HG03280 (cell line): ENCODE data around the gene TNKS2.
"Not testable (repeated sequence)": the region's sequence is repeated elsewhere in the genome, so short reads cannot be mapped to it uniquely, and the experiment has no call there.

Experiments
- ATAC-seq: cut with Tn5 transposase; IDR thresholded peaks from one replicate; pipeline ENCODE4 v1.9.1; 2021; ENCODE audit warnings: mild to moderate bottlenecking, moderate library complexity; ENCODE audit not compliant: unreplicated experiment

TNKS2 gene

DNA sequence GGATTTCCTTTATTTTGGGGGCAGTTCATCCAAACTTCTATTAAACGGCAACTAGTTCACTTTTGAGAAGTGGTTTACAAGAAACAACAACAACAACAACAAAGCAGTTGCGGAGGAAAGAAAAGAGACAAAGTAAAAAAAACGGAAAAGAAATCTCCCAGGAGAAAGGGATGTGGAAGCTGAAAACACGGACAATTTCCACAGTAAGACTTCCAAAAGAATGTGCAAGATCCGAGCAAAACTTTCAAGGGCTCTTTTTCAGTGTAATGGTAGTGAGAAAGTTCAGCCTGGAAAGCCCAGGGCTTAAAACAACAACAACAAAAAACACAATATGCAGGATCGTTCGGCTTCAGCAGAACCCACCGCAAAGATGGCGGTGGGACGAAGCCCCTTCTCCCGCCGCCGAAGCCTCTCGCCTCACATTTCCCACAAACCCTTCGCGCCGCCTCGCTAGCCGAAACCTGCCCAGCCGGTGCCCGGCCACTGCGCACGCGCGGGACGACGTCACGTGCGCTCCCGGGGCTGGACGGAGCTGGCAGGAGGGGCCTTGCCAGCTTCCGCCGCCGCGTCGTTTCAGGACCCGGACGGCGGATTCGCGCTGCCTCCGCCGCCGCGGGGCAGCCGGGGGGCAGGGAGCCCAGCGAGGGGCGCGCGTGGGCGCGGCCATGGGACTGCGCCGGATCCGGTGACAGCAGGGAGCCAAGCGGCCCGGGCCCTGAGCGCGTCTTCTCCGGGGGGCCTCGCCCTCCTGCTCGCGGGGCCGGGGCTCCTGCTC is at the start of gene TNKS2:
Gene TNKS2 (plus strand): TSS at position 553 of the 775 bp plus-strand sequence. CDS start 265 bp downstream, outside the sequence.
- ATAC-seq: peak; percentile 79

DNA sequence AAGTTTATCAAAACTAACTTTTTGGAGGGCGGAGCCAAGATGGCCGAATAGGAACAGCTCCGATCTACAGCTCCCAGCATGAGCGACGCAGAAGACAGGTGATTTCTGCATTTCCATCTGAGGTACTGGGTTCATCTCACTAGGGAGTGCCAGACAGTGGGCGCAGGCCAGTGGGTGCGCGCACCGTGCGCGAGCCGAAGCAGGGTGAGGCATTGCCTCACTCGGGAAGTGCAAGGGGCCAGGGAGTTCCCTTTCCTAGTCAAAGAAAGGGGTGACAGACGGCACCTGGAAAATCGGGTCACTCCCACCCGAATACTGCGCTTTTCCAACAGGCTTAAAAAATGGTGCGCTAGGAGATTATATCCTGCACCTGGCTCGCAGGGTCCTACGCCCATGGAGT is 48.6 kb upstream of the TNKS2 start:
- ATAC-seq: not testable (repeated sequence)

GRCh38 chr10:91756286-91756685 is 41.9 kb upstream of the TNKS2 start:
- no peak for ATAC-seq

DNA sequence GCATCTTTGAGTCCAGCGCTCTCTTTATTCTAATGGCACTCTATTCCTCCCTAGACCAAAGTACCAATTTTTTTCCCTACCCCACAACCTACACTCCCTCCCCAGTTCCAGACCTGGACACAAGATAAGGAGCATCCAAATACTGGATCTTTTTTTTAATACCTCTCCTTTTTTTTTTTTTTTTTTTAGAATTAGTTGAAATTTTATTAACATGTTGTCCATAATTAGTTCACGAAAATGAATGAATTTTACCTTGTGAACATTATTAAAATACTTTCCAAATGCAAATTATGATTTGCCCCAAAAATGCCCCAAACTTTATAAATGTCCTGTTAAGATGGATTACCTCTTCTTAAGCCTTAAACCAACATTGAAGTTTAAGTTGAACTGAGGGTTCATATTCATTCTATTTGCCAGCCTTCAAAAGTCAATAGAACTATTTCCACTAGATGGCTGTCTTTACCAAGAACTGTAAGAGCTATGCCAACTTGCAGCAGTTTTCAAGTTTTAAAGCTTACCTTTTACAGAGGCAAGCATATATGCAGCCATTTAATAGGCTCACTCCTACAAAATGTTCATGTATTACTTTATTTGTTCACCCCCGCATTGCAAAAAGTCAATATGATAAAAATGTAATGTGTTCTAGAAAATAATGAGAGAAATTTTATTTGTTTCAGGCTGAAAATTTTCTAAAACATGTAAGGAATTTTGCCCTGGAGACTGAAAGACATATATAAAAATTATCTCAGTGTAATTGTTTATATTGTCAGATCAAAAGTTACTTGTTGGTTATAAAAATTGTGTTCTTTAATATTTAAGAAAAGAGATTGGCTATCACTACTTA is 39.7 kb upstream of the TNKS2 start:
- ATAC-seq: no peak

DNA sequence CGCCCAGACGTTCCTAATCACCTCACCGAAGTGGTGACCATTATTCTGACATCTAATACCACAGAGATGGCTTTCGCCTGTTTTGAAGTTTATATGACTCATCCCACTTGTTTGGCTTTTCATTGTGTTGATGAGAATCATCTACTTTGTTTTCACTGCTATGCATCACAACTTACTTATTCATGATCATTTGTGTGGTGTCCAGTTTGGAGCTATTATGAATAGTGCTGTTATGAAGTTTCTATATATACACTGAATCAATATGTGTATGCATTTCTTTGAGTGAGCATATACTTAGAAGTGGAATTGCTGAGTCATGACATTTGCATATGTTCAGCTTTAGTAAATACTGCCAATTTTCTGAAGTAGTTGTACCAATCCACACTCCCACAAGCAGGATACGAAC is 38.6 kb upstream of the TNKS2 start:
- ATAC-seq: no peak

DNA sequence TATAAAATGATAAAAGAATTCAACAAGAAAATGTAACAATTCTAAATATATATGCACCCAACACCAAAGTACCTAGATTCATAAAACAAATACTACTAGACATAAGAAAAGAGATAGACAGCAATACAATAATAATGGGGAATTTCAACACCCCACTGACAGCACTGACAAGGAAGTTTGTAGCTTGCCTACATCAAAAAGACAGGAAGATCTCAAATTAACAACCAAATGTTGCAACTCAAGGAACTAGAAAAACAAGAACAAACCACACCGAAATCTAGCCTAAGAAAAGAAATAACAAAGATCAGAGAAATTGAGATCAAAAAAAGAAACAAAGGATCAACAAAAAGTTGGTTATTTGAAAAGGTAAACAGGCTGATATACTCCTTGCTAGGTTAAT is 36.5 kb upstream of the TNKS2 start:
- ATAC-seq: no peak

DNA sequence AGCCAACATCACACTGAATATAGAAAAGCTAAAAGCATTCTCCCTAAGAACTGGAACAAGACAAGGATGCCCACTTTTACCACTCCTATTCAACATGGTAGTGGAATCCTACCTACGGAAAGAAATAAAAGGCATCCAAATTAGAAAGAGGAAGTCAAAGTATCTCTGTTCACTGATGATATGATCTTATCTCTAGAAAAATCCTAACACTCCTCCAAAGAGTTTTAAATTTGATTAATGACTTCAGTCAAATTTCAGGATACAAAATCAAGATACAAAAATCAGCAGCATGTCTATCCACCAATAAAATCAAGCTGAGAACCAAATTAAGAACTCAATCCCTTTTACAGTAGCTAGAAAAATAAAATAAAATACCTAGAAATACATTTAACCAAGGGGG is 35.3 kb upstream of the TNKS2 start:
- no peak for ATAC-seq

GRCh38 chr10:91766676-91767075 is 31.6 kb upstream of the TNKS2 start:
- ATAC-seq: no peak

GRCh38 chr10:91768123-91768522 is 30.1 kb upstream of the TNKS2 start:
- no peak for ATAC-seq

DNA sequence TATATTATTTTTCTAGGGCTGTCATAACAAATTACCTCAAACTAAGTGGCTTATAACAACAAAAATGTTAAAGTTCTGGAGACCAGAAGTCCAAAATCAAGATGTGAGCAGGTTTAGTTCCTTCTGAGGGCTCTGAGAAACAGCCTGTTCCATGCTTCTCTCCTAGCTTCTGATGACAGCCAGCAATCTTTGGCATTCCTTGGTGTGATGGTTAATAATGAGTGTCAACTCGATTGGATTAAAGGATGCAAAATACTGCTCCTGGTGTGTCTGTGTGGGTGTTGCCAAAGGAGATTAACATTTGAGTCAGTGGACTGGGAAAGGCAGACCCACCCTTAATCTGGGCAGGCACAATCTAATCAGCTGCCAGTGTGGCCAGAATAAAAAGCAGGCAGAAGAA is 26.3 kb upstream of the TNKS2 start:
- no peak for ATAC-seq

GRCh38 chr10:91772461-91772860 is 25.8 kb upstream of the TNKS2 start:
- ATAC-seq: no peak

DNA sequence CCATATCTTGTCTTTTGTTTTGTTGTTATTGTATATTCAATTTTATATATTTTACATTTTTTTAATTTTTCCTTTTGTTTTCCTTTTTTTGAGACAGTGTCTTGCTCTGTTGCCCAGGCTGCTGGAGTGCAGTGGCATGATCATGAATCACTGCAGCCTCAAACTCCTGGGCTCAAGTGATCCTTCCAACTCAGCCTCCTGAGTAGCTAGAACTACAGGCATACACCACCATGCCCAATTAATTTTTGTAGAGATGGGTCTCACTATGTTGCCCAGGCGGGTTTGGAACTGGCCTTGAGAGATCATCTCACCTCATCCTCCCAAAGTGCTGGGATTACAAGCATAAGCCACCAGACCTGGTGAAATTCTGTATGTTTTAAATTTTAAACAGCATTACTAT is 25.4 kb upstream of the TNKS2 start:
- ATAC-seq: no peak

GRCh38 chr10:91774571-91774970 is 23.7 kb upstream of the TNKS2 start:
- ATAC-seq: no peak

DNA sequence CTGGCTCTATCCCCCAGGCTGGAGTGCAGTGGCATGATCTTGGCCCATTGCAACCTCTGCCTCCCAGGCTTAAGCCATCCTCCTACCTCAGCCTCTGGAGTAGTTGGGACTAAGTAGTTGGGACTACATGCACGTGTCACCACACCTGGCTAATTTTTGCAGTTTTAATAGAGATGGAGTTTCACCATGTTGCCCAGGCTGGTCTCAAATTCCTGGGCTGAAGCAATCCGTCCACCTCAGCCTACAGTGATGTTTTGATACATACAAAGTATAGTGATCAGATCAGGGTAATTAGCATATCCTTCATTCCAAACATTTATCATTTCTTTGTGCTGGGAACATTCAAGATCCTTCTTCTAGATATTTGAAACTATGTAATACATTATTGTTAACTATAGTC is 22.5 kb upstream of the TNKS2 start:
- no peak for ATAC-seq

DNA sequence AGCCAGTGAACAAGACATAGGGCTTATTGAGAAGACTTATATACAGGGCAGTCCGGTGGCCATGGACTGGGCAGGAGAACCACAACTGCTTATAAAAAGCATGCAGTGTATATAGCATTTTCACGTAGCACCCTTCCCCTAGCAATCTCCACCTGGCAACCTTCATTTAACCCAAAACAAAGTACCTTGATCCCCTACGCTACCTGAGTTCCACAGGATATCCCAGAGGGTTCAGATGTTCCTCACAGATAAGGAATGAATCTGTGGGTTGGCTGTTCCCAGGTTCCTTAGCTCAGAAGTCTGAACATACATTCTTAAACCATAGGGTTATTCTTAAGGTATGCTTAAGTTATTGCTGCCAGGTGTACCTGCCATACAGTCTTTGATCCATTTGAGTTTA is 22.0 kb upstream of the TNKS2 start:
- no peak for ATAC-seq

- ATAC-seq: no peak
Measured at GRCh38 chr10:91778485-91778884, 19.7 kb upstream of the TNKS2 start.

- ATAC-seq: no peak
Measured at GRCh38 chr10:91779011-91779605, 19.1 kb upstream of the TNKS2 start.

DNA sequence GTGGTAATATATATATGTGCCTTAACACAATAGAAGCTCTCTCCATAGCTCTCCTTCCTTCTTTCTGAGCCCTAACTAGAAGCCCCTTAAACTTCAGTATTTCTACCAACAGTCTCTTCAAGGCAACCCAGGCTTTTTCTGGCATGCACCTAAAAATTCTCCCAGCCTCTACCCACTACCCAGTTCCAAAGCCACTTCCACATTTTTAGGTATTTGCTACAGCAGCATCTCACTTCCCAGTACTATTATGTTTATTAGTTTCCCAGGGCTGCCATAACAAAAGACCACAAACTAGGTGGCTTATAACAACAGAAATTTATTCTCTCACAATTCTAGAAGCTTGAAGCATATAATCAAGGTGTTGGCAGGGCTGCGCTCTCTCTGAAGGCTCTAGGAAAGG is 15.7 kb upstream of the TNKS2 start:
- ATAC-seq: no peak

- no peak for ATAC-seq
Measured at GRCh38 chr10:91785830-91786229, 12.4 kb upstream of the TNKS2 start.

GRCh38 chr10:91787258-91787657 is 11.0 kb upstream of the TNKS2 start:
- no peak for ATAC-seq

DNA sequence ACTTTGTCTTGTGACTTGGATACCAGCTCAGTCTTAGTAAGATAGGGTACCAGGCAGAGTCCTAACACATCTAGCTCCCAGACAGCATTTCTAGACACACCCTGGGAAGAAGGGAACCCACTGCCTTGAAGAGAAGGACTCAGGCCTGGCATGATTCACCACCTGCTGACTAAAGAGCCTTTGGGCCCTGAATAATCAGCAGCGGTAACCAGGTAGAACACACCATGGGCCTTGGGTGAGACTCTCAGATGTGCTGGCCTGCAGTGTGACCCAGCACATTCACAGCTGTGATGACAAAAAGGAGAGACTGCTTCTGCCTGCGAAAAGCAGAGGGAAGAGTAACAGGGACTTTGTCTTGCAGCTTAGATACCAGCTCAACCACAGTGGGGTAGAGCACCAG is 10.4 kb upstream of the TNKS2 start:
- ATAC-seq: no peak

- ATAC-seq: no peak
Measured at GRCh38 chr10:91788527-91788926, 9.7 kb upstream of the TNKS2 start.
